ENCODE data around the gene SERHL2.
"Not testable (repeated sequence)": the region's sequence is repeated elsewhere in the genome, so short reads cannot be mapped to it uniquely, and the experiment has no call there.

SERHL2 gene

GRCh38 chr22:42560781-42561180, 7.0 kb downstream of the SERHL2 start:
- Histone ChIP-seq H3K36me3 (ENCODE audit: control insufficient read depth, insufficient read depth, low read length) (no peaks in the 10 kb centered on the region), H3K9me3 (ENCODE audit: control insufficient read depth, insufficient read depth, low read length) (no peaks in the 10 kb centered on the region), H3K4me1 (ENCODE audit: control insufficient read depth, insufficient read depth, low read length) (no peaks in the 10 kb centered on the region; the same call in 1 of the 2 replicates), H3K9ac (ENCODE audit: low read depth, low read length) (no peak overlapping the region), H3K27ac (ENCODE audit: low read depth, low read length) (no peak overlapping the region), H3K4me3 (ENCODE audit: low read depth, low read length) (no peak overlapping the region), H3K27me3 (ENCODE audit: control insufficient read depth, insufficient read depth, low read length) (no peaks in the 10 kb centered on the region; the same call in 1 of the 2 replicates)

DNA sequence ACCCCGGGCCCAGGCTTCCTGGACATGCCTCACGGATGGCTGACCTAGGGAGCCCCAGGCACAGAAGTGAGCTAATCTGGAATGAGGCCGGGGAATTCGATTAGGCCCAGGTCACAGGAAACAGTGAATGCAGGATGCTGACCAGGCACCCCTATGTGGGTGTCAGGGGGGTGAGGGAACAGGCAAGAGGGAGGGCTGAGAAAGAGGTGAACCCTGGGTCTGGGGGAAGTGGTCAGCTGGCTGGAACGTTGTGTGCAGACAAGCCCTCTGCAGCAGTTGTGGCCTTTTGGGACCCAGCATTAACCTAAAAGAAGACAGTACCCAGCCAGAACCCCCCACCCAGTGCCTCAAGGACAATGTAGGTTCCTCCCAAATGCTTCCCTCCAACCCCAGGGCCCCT, 8.1 kb downstream of the SERHL2 start:
- no peak overlapping the region for H3K4me3 ChIP-seq (ENCODE audit: low read depth, low read length)
- H3K9ac ChIP-seq (ENCODE audit: low read depth, low read length), result no peak overlapping the region
- no peak overlapping the region for H3K27ac ChIP-seq (ENCODE audit: low read depth, low read length)
- no peaks in the 10 kb centered on the region for H3K9me3 ChIP-seq (ENCODE audit: control insufficient read depth, insufficient read depth, low read length)
- H3K4me1 ChIP-seq (ENCODE audit: control insufficient read depth, insufficient read depth, low read length), result no peaks in the 10 kb centered on the region; the same call in 1 of the 2 replicates
- no peaks in the 10 kb centered on the region for H3K36me3 ChIP-seq (ENCODE audit: control insufficient read depth, insufficient read depth, low read length)
- no peaks in the 10 kb centered on the region; the same call in 1 of the 2 replicates for H3K27me3 ChIP-seq (ENCODE audit: control insufficient read depth, insufficient read depth, low read length)

- Histone ChIP-seq H3K36me3 (ENCODE audit: control insufficient read depth, insufficient read depth, low read length) (no peaks in the 10 kb centered on the region), H3K9ac (ENCODE audit: low read depth, low read length) (no peak overlapping the region), H3K27me3 (ENCODE audit: control insufficient read depth, insufficient read depth, low read length) (no peaks in the 10 kb centered on the region; the same call in 1 of the 2 replicates), H3K27ac (ENCODE audit: low read depth, low read length) (no peak overlapping the region), H3K9me3 (ENCODE audit: control insufficient read depth, insufficient read depth, low read length) (no peaks in the 10 kb centered on the region), H3K4me3 (ENCODE audit: low read depth, low read length) (no peak overlapping the region), H3K4me1 (ENCODE audit: control insufficient read depth, insufficient read depth, low read length) (no peaks in the 10 kb centered on the region; the same call in 1 of the 2 replicates)
These were observed 8.5 kb downstream of the SERHL2 start for GRCh38 chr22:42562279-42562678.

GRCh38 chr22:42562684-42563083, 8.9 kb downstream of the SERHL2 start:
- Histone ChIP-seq H3K4me1 (ENCODE audit: control insufficient read depth, insufficient read depth, low read length) (no peaks in the 10 kb centered on the region; the same call in 1 of the 2 replicates), H3K27ac (ENCODE audit: low read depth, low read length) (no peak overlapping the region), H3K9me3 (ENCODE audit: control insufficient read depth, insufficient read depth, low read length) (no peaks in the 10 kb centered on the region), H3K27me3 (ENCODE audit: control insufficient read depth, insufficient read depth, low read length) (no peaks in the 10 kb centered on the region; the same call in 1 of the 2 replicates), H3K9ac (ENCODE audit: low read depth, low read length) (no peak overlapping the region), H3K4me3 (ENCODE audit: low read depth, low read length) (no peak overlapping the region), H3K36me3 (ENCODE audit: control insufficient read depth, insufficient read depth, low read length) (no peaks in the 10 kb centered on the region)

GRCh38 chr22:42563943-42564342, 10.2 kb downstream of the SERHL2 start:
- H3K27me3 ChIP-seq (ENCODE audit: control insufficient read depth, insufficient read depth, low read length); H3K36me3 ChIP-seq (ENCODE audit: control insufficient read depth, insufficient read depth, low read length): not testable (repeated sequence)

DNA sequence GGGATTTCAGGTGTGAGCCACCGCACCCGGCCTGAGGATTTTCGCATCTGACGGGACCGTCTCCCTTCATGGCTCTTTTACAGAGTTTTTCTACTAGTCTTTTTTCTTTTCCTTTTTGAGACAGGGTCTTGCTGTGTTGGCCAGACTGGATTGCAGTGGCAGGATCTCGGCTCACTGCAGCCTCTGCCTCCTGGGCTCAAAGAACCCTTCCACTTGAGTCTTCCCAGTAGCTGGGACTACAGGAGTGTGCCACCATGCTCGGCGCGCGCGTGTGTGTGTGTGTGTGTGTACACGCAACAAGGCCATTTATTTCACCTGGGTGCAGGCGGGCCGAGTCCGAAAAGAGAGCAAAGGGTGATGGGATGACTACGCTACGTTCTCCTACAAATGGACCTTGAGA, 10.9 kb downstream of the SERHL2 start:
- Histone ChIP-seq H3K27ac (ENCODE audit: low read depth, low read length) (no peak overlapping the region), H3K36me3 (ENCODE audit: control insufficient read depth, insufficient read depth, low read length) (no peaks in the 10 kb centered on the region), H3K9me3 (ENCODE audit: control insufficient read depth, insufficient read depth, low read length) (no peaks in the 10 kb centered on the region), H3K27me3 (ENCODE audit: control insufficient read depth, insufficient read depth, low read length) (no peaks in the 10 kb centered on the region; the same call in 1 of the 2 replicates), H3K4me3 (ENCODE audit: low read depth, low read length) (no peak overlapping the region), H3K4me1 (ENCODE audit: control insufficient read depth, insufficient read depth, low read length) (no peaks in the 10 kb centered on the region; the same call in 1 of the 2 replicates), H3K9ac (ENCODE audit: low read depth, low read length) (no peak overlapping the region)

More at GRCh38 chr22:42563943-42564342, 10.2 kb downstream of the SERHL2 start:
- H3K9ac ChIP-seq (ENCODE audit: low read depth, low read length); H3K9me3 ChIP-seq (ENCODE audit: control insufficient read depth, insufficient read depth, low read length); H3K4me1 ChIP-seq (ENCODE audit: control insufficient read depth, insufficient read depth, low read length); H3K4me3 ChIP-seq (ENCODE audit: low read depth, low read length); H3K27ac ChIP-seq (ENCODE audit: low read depth, low read length): not testable (repeated sequence)

DNA sequence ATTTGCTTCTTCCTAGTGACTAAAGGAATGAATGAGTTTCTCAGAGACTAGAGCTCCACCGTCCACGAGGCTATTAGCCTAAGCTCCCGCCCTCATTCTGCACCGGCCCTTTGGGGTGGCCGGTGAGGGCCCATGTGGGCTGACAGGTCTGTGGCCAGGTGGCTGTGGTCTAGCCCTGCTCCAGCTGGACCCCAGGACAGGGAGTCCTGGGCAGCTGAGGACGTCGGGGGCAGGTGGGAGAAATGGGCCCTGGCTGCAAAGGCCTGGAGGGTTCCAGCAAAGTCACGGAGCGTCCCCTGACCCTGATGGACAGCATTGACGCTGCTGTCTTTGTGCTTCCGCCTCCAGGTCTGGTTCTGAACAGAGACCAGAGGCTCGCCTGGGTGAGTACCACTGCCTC, 12.2 kb downstream of the SERHL2 start:
- no peaks in the 10 kb centered on the region for H3K27me3 ChIP-seq (ENCODE audit: control insufficient read depth, insufficient read depth, low read length)
- H3K27ac ChIP-seq (ENCODE audit: low read depth, low read length), result no peak overlapping the region
- H3K4me3 ChIP-seq (ENCODE audit: low read depth, low read length), result no peak overlapping the region
- no peaks in the 10 kb centered on the region; the same call in 1 of the 2 replicates for H3K4me1 ChIP-seq (ENCODE audit: control insufficient read depth, insufficient read depth, low read length)
- no peaks in the 10 kb centered on the region for H3K36me3 ChIP-seq (ENCODE audit: control insufficient read depth, insufficient read depth, low read length)
- no peaks in the 10 kb centered on the region for H3K9me3 ChIP-seq (ENCODE audit: control insufficient read depth, insufficient read depth, low read length)
- no peak overlapping the region for H3K9ac ChIP-seq (ENCODE audit: low read depth, low read length)

DNA sequence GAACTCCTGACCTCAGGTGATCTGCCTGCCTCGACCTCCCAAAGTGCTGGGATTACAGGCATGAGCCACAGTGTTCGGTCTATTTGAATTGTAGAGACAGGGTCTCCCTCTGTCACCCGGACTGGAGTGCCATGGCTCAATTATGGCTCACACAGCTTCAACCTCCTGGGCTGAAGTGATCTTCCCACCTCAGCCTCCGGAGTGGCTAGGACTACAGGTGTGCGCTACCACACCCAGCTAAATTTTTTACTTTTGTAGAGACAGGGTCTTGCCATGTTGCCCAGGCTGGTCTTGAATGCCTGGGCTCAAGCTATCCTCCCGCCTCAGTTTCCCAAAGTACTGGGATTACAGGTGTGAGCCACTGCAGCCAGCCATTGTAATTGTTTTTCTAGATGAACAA, 14.2 kb downstream of the SERHL2 start:
- not testable (repeated sequence) for H3K4me3 ChIP-seq (ENCODE audit: low read depth, low read length); H3K9me3 ChIP-seq (ENCODE audit: control insufficient read depth, insufficient read depth, low read length); H3K4me1 ChIP-seq (ENCODE audit: control insufficient read depth, insufficient read depth, low read length); H3K27ac ChIP-seq (ENCODE audit: low read depth, low read length); H3K9ac ChIP-seq (ENCODE audit: low read depth, low read length); H3K27me3 ChIP-seq (ENCODE audit: control insufficient read depth, insufficient read depth, low read length)
- peaks cover 11% of the 10 kb centered on the region for H3K36me3 ChIP-seq (ENCODE audit: control insufficient read depth, insufficient read depth, low read length)

- not testable (repeated sequence) for H3K27me3 ChIP-seq (ENCODE audit: control insufficient read depth, insufficient read depth, low read length); H3K4me3 ChIP-seq (ENCODE audit: low read depth, low read length); H3K4me1 ChIP-seq (ENCODE audit: control insufficient read depth, insufficient read depth, low read length); H3K27ac ChIP-seq (ENCODE audit: low read depth, low read length); H3K9me3 ChIP-seq (ENCODE audit: control insufficient read depth, insufficient read depth, low read length); H3K9ac ChIP-seq (ENCODE audit: low read depth, low read length)
- peaks cover 25% of the 10 kb centered on the region for H3K36me3 ChIP-seq (ENCODE audit: control insufficient read depth, insufficient read depth, low read length)
These were observed 16.8 kb downstream of the SERHL2 start for GRCh38 chr22:42570580-42570979.

DNA sequence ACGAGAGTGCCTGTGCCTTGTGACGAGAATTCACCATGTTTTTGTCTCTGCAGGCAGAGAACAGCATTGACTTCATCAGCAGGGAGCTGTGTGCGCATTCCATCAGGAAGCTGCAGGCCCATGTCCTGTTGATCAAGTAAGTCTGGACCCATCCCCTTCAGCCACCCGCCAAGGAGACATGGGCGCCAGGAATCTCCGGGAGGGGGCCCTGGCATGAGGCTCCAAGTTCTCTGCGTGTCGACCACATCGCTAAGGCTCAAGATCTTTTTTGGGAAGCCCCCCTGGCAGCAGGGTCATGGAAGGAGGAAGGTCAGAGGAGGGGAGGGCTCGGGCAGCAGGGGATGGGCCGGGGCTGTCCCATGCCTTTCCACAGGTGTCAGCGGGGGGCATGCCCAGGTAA, 17.3 kb downstream of the SERHL2 start:
- H3K27ac ChIP-seq (ENCODE audit: low read depth, low read length); H3K9ac ChIP-seq (ENCODE audit: low read depth, low read length); H3K4me1 ChIP-seq (ENCODE audit: control insufficient read depth, insufficient read depth, low read length); H3K4me3 ChIP-seq (ENCODE audit: low read depth, low read length); H3K9me3 ChIP-seq (ENCODE audit: control insufficient read depth, insufficient read depth, low read length); H3K27me3 ChIP-seq (ENCODE audit: control insufficient read depth, insufficient read depth, low read length): not testable (repeated sequence)
- peaks cover 25% of the 10 kb centered on the region for H3K36me3 ChIP-seq (ENCODE audit: control insufficient read depth, insufficient read depth, low read length)

- H3K4me3 ChIP-seq (ENCODE audit: low read depth, low read length); H3K27me3 ChIP-seq (ENCODE audit: control insufficient read depth, insufficient read depth, low read length); H3K9me3 ChIP-seq (ENCODE audit: control insufficient read depth, insufficient read depth, low read length); H3K9ac ChIP-seq (ENCODE audit: low read depth, low read length); H3K27ac ChIP-seq (ENCODE audit: low read depth, low read length); H3K4me1 ChIP-seq (ENCODE audit: control insufficient read depth, insufficient read depth, low read length): not testable (repeated sequence)
- peaks cover 46% of the 10 kb centered on the region for H3K36me3 ChIP-seq (ENCODE audit: control insufficient read depth, insufficient read depth, low read length)
These were observed 20.3 kb downstream of the SERHL2 start for GRCh38 chr22:42574046-42574445.

DNA sequence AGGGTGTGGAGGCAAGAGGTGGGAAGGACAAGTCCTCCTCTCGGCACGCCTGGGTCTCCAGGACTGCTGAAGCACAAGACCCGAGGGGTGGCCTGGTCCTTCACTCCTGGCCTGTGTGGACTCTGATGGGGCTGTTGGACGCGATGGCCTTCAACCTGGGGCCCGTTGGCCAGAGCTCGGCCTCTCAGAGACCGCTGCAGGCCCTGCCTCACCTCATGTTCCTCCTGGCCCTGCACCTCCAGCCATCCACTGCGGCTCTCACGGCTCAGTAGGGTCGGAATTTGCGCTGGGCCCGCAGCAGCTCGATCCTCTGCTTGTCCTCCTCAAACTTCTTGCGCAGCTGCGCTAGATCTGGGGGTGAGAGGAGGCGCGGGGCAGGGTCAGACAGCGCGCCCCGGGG, 20.7 kb downstream of the SERHL2 start:
- not testable (repeated sequence) for H3K4me1 ChIP-seq (ENCODE audit: control insufficient read depth, insufficient read depth, low read length); H3K9me3 ChIP-seq (ENCODE audit: control insufficient read depth, insufficient read depth, low read length); H3K27me3 ChIP-seq (ENCODE audit: control insufficient read depth, insufficient read depth, low read length); H3K9ac ChIP-seq (ENCODE audit: low read depth, low read length); H3K4me3 ChIP-seq (ENCODE audit: low read depth, low read length); H3K27ac ChIP-seq (ENCODE audit: low read depth, low read length)
- peaks cover 49% of the 10 kb centered on the region for H3K36me3 ChIP-seq (ENCODE audit: control insufficient read depth, insufficient read depth, low read length)

All from HUES48 (cell line).